ENCODE results near the gene GRXCR2. TPM values are rescaled to one million over a fixed set of nuclear protein-coding genes. Genes with fewer than 3 reads are reported as not detected.
"Not testable (repeated sequence)": the region's sequence is repeated elsewhere in the genome, so short reads cannot be mapped to it uniquely, and the experiment has no call there.

The GRXCR2 gene
- total RNA-seq, 1 donor from 2014 or later = not detected

GRCh38 chr5:145906401-145906800 lies 33.6 kb upstream of the GRXCR2 start:
- H3K4me3 Mint-ChIP-seq (ENCODE audit: low read depth) = no peak overlapping the region
- H3K27ac Mint-ChIP-seq = no peak overlapping the region

GRCh38 chr5:145904743-145905142 lies 31.9 kb upstream of the GRXCR2 start:
- no peak for DNase-seq (ENCODE audit: low spot score)
- H3K27ac Mint-ChIP-seq = no peak overlapping the region
- H3K27me3 Mint-ChIP-seq (ENCODE audit: low read depth) = peaks cover 26% of the 10 kb centered on the region
- no peaks in the 10 kb centered on the region for H3K9me3 Mint-ChIP-seq
- H3K4me1 Mint-ChIP-seq (ENCODE audit: low read depth) = no peaks in the 10 kb centered on the region
- no peak overlapping the region for H3K4me3 Mint-ChIP-seq (ENCODE audit: low read depth)
- intact Hi-C loops (cut with micrococcal nuclease) = no loop called here
- H3K36me3 Mint-ChIP-seq (ENCODE audit: low read depth) = no peaks in the 10 kb centered on the region

More at GRCh38 chr5:145906401-145906800, 33.6 kb upstream of the GRXCR2 start:
- no peak for DNase-seq (ENCODE audit: low spot score)
- intact Hi-C loops (cut with micrococcal nuclease) = no loop called here
- Mint-ChIP-seq H3K9me3 (no peaks in the 10 kb centered on the region), H3K4me1 (ENCODE audit: low read depth) (peaks cover 7% of the 10 kb centered on the region), H3K36me3 (ENCODE audit: low read depth) (no peaks in the 10 kb centered on the region), H3K27me3 (ENCODE audit: low read depth) (peaks cover 21% of the 10 kb centered on the region)

- DNase-seq (ENCODE audit: low spot score) = no peak
- no peaks in the 10 kb centered on the region for H3K4me1 Mint-ChIP-seq (ENCODE audit: low read depth)
- H3K27ac Mint-ChIP-seq = no peak overlapping the region
- intact Hi-C loops (cut with micrococcal nuclease) = no loop called here
- no peaks in the 10 kb centered on the region for H3K36me3 Mint-ChIP-seq (ENCODE audit: low read depth)
- H3K27me3 Mint-ChIP-seq (ENCODE audit: low read depth) = peaks cover 28% of the 10 kb centered on the region
- H3K9me3 Mint-ChIP-seq = no peaks in the 10 kb centered on the region
- H3K4me3 Mint-ChIP-seq (ENCODE audit: low read depth) = no peak overlapping the region
Observed at GRCh38 chr5:145903867-145904266, 31.1 kb upstream of the GRXCR2 start.

GRCh38 chr5:145903113-145903512 lies 30.3 kb upstream of the GRXCR2 start:
- H3K4me3 Mint-ChIP-seq (ENCODE audit: low read depth) = no peak overlapping the region
- H3K27ac Mint-ChIP-seq = no peak overlapping the region
- H3K36me3 Mint-ChIP-seq (ENCODE audit: low read depth) = no peaks in the 10 kb centered on the region
- no peak for DNase-seq (ENCODE audit: low spot score)
- H3K27me3 Mint-ChIP-seq (ENCODE audit: low read depth) = peaks cover 29% of the 10 kb centered on the region
- H3K4me1 Mint-ChIP-seq (ENCODE audit: low read depth) = no peaks in the 10 kb centered on the region
- H3K9me3 Mint-ChIP-seq = no peaks in the 10 kb centered on the region
- intact Hi-C loops (cut with micrococcal nuclease) = no loop called here

- intact Hi-C loops (cut with micrococcal nuclease) = no loop called here
- no peaks in the 10 kb centered on the region for H3K36me3 Mint-ChIP-seq (ENCODE audit: low read depth)
- H3K27me3 Mint-ChIP-seq (ENCODE audit: low read depth) = peaks cover 27% of the 10 kb centered on the region
- no peaks in the 10 kb centered on the region for H3K4me1 Mint-ChIP-seq (ENCODE audit: low read depth)
- no peak overlapping the region for H3K27ac Mint-ChIP-seq
- H3K4me3 Mint-ChIP-seq (ENCODE audit: low read depth) = no peak overlapping the region
- H3K9me3 Mint-ChIP-seq = no peaks in the 10 kb centered on the region
- no peak for DNase-seq (ENCODE audit: low spot score)
Observed at GRCh38 chr5:145902421-145902820, 29.6 kb upstream of the GRXCR2 start.

DNA sequence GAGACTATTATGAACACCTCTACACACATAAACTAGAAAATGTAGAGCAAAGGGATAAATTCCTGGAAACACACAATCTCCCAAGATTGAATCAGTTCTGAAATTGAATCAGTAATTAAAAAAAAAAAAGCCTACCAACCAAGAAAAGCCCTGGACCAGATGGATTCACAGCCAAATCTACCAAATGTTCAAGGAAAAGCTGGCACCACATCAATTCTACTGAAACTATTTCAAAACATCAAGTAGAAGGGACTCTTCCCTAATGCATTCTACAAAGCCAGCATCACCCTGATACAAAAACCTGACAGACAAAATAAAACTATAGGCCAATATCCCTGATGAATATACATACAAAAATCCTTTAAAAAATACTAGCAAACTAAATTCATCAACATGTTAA lies 25.4 kb upstream of the GRXCR2 start:
- Mint-ChIP-seq H3K27me3 (ENCODE audit: low read depth) (peaks cover 22% of the 10 kb centered on the region), H3K27ac (no peak overlapping the region), H3K9me3 (no peaks in the 10 kb centered on the region), H3K36me3 (ENCODE audit: low read depth) (no peaks in the 10 kb centered on the region), H3K4me3 (ENCODE audit: low read depth) (no peak overlapping the region), H3K4me1 (ENCODE audit: low read depth) (no peaks in the 10 kb centered on the region)
- no peak for DNase-seq (ENCODE audit: low spot score)
- intact Hi-C loops (cut with micrococcal nuclease) = no loop called here

DNA sequence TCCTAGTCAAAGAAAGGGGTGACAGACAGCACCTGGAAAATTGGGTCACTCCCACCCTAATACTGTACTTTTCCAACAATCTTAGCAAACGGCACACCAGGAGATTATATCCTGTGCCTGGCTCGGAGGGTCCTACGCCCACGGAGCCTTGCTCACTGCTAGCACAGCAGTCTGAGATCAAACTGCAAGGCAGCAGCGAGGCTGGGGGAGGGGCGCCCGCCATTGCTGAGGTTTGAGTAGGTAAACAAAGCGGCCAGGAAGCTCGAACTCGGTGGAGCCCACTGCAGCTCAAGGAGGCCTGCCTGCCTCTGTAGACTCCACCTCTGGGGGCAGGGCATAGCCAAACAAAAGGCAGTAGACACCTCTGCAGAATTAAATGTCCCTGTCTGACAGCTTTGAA lies 18.6 kb upstream of the GRXCR2 start:
- H3K4me1 Mint-ChIP-seq (ENCODE audit: low read depth); H3K27me3 Mint-ChIP-seq (ENCODE audit: low read depth); H3K9me3 Mint-ChIP-seq; intact Hi-C loops (cut with micrococcal nuclease); H3K4me3 Mint-ChIP-seq (ENCODE audit: low read depth); H3K27ac Mint-ChIP-seq; DNase-seq (ENCODE audit: low spot score); H3K36me3 Mint-ChIP-seq (ENCODE audit: low read depth): not testable (repeated sequence)

- H3K27ac Mint-ChIP-seq = no peak overlapping the region
- H3K4me1 Mint-ChIP-seq (ENCODE audit: low read depth) = no peaks in the 10 kb centered on the region
- intact Hi-C loops (cut with micrococcal nuclease) = no loop called here
- no peak overlapping the region for H3K4me3 Mint-ChIP-seq (ENCODE audit: low read depth)
- no peaks in the 10 kb centered on the region for H3K36me3 Mint-ChIP-seq (ENCODE audit: low read depth)
- H3K27me3 Mint-ChIP-seq (ENCODE audit: low read depth) = peaks cover 7% of the 10 kb centered on the region
- no peak for DNase-seq (ENCODE audit: low spot score)
- H3K9me3 Mint-ChIP-seq = peaks cover 5% of the 10 kb centered on the region
Observed at GRCh38 chr5:145889611-145890010, 16.8 kb upstream of the GRXCR2 start.

DNA sequence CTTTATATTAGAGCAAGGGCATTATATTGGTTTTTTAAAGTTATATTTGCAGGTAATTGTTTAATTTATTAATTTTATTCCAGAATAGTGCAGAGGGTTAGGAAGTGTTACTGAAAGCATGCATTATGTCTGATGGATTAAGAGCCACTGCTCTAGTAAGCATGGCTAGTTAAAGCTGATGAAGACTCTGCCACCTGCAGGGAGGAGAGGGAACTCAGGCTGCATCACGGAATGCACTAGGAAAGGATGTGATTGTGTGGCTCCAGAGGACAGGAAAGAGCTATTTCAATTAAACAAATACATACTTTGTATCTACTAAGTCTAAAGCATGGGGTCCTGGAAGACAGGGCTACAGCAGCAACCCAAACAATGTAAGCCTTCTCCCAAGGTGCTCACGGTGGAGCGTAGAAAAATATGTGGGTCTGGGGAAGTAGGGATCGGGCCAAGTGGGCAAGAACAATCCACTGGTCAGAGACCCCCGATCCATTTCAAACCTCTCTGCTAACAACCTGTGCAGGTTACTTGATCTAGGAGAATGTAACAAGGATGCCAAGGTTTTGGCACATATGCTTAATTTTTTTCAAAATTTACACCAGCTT lies 15.3 kb upstream of the GRXCR2 start:
- Mint-ChIP-seq H3K27ac (no peak overlapping the region), H3K4me3 (ENCODE audit: low read depth) (no peak overlapping the region), H3K36me3 (ENCODE audit: low read depth) (no peaks in the 10 kb centered on the region), H3K9me3 (peaks cover 5% of the 10 kb centered on the region), H3K27me3 (ENCODE audit: low read depth) (peaks cover 7% of the 10 kb centered on the region), H3K4me1 (ENCODE audit: low read depth) (no peaks in the 10 kb centered on the region)
- intact Hi-C loops (cut with micrococcal nuclease) = no loop called here
- DNase-seq (ENCODE audit: low spot score) = no peak

GRCh38 chr5:145887217-145887616 lies 14.4 kb upstream of the GRXCR2 start:
- H3K36me3 Mint-ChIP-seq (ENCODE audit: low read depth) = no peaks in the 10 kb centered on the region
- DNase-seq (ENCODE audit: low spot score) = no peak

GRCh38 chr5:145874765-145875164 lies 2.0 kb upstream of the GRXCR2 start:
- no peak overlapping the region for H3K27ac Mint-ChIP-seq
- intact Hi-C loops (cut with micrococcal nuclease) = no loop called here
- DNase-seq (ENCODE audit: low spot score) = no peak
- no peak overlapping the region for H3K4me3 Mint-ChIP-seq (ENCODE audit: low read depth)
- no peaks in the 10 kb centered on the region for H3K36me3 Mint-ChIP-seq (ENCODE audit: low read depth)
- no peaks in the 10 kb centered on the region for H3K9me3 Mint-ChIP-seq
- H3K4me1 Mint-ChIP-seq (ENCODE audit: low read depth) = no peaks in the 10 kb centered on the region
- peaks cover 9% of the 10 kb centered on the region for H3K27me3 Mint-ChIP-seq (ENCODE audit: low read depth)

More at GRCh38 chr5:145887217-145887616, 14.4 kb upstream of the GRXCR2 start:
- no peak overlapping the region for H3K4me3 Mint-ChIP-seq (ENCODE audit: low read depth)
- intact Hi-C loops (cut with micrococcal nuclease) = no loop called here
- peaks cover 7% of the 10 kb centered on the region for H3K27me3 Mint-ChIP-seq (ENCODE audit: low read depth)
- no peaks in the 10 kb centered on the region for H3K4me1 Mint-ChIP-seq (ENCODE audit: low read depth)
- H3K9me3 Mint-ChIP-seq = peaks cover 5% of the 10 kb centered on the region
- H3K27ac Mint-ChIP-seq = no peak overlapping the region

GRCh38 chr5:145872486-145872885 lies 328 bp downstream of the GRXCR2 start:
- no peak overlapping the region for H3K27ac Mint-ChIP-seq
- DNase-seq (ENCODE audit: low spot score) = no peak
- H3K9me3 Mint-ChIP-seq = no peaks in the 10 kb centered on the region
- H3K36me3 Mint-ChIP-seq (ENCODE audit: low read depth) = no peaks in the 10 kb centered on the region
- no peak overlapping the region for H3K4me3 Mint-ChIP-seq (ENCODE audit: low read depth)
- intact Hi-C loops (cut with micrococcal nuclease) = no loop called here
- H3K27me3 Mint-ChIP-seq (ENCODE audit: low read depth) = peaks cover 3% of the 10 kb centered on the region
- no peaks in the 10 kb centered on the region for H3K4me1 Mint-ChIP-seq (ENCODE audit: low read depth)

DNA sequence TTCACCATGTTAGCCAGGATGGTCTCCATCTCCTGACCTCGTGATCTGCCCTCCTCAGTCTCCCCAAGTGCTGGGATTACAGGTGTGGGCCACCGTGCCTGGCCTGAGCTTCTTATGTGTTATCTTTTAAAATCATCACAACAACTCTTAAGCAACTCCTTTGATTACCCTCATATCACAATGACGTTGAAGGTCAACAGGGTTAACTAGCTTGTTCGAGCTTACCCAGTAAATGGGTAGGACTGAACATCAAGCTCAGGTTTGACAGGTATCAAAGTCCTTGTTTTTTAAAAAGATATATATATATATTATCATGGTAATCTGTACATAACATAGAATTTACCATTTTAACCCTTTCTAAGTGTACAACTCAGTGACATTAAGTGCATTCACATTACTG lies 3.1 kb downstream of the GRXCR2 start:
- Mint-ChIP-seq H3K9me3 (no peaks in the 10 kb centered on the region), H3K27me3 (ENCODE audit: low read depth) (peaks cover 3% of the 10 kb centered on the region), H3K4me3 (ENCODE audit: low read depth) (no peak overlapping the region), H3K27ac (no peak overlapping the region), H3K4me1 (ENCODE audit: low read depth) (no peaks in the 10 kb centered on the region), H3K36me3 (ENCODE audit: low read depth) (no peaks in the 10 kb centered on the region)
- no peak for DNase-seq (ENCODE audit: low spot score)
- intact Hi-C loops (cut with micrococcal nuclease) = no loop called here

GRCh38 chr5:145867806-145868205 lies 5.0 kb downstream of the GRXCR2 start:
- intact Hi-C loops (cut with micrococcal nuclease) = no loop called here
- H3K4me3 Mint-ChIP-seq (ENCODE audit: low read depth) = no peak overlapping the region
- H3K27me3 Mint-ChIP-seq (ENCODE audit: low read depth) = peaks cover 5% of the 10 kb centered on the region
- no peaks in the 10 kb centered on the region for H3K36me3 Mint-ChIP-seq (ENCODE audit: low read depth)
- H3K4me1 Mint-ChIP-seq (ENCODE audit: low read depth) = no peaks in the 10 kb centered on the region
- no peaks in the 10 kb centered on the region for H3K9me3 Mint-ChIP-seq
- no peak overlapping the region for H3K27ac Mint-ChIP-seq
- DNase-seq (ENCODE audit: low spot score) = no peak
